A204.1 (cell line): ENCODE data around the gene RBMY1F.
"Not testable (repeated sequence)": the region's sequence is repeated elsewhere in the genome, so short reads cannot be mapped to it uniquely, and the experiment has no call there.

Experiments
- FAIRE-seq: peaks from 2 replicates; lab custom pipeline; 2012; peaks lifted over from hg19 to GRCh38; lab: Jason Lieb, UNC

The RBMY1F gene

DNA sequence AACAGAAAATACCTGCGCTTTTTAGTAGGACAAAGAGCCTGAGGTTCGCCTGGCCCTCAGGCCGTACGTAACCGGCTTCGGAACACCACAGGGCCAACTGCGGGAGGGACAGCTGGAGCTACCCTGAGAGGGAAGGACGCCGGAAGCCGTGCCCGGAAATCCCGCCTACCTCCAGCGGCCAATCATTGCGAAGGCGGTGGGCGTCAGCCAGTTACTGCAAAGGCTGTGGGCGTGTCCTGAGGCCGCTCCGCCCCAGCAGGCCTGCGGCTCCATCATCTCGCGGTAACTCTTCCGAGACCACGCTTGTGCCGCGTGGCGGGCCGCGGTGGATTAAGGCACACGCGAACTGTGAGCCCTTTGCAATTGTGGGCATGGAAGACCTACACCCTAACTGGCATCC is at the start of gene RBMY1F:
Gene RBMY1F (minus strand): TSS at position 101 of the 400 bp plus-strand sequence. CDS start 1,954 bp downstream, outside the sequence.
- FAIRE-seq = not testable (repeated sequence)

DNA sequence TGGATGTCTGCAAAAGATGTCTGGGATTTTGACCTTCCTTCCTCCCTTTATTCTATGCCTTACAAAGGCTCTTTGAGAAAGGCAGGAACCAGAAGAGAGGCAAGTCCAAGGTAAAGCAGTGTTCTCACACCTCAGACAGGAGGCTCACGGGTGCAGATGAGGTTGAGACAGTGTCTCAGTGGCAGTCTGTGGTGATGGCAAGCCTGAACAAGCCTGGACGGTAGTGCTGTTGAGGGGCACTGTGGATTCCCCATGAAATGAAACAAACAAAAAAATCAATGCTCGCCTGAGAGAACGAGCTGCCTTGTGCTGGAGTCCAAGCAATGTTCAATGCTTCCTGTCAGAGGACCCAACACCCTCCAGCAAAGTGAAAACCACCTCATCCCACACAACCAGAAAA is 31.6 kb downstream of the RBMY1F start:
- FAIRE-seq = not testable (repeated sequence)

DNA sequence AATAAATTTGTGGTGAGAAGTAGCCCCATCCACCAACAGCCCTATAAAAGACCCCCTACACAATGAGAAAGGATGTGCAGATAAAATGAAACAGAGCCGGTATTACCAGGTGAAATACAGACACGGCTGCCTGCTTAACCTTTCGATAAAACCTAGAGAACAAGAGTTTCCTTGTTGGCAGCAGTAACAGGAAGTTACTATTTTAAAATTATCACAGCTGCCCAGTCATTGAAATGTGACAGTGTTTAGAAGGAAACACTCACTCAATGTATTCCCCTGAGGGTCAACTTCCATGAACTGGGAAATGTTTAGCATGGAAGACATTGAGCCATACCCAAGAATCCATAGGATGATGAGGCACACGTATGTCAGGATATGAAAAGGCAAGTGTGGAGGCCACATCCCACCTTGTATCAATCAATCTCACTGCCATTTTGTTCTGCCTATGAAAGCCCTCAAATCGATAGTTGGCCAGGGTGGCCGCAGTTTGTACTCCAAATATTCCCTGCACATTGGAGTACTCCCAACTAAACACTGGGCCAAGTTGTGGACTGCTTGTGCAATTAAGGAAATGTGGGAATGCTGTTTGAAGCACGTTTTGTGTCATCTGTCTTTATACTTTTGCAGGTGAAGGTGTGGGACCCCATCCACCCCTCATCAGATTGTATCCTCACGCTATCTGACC is 41.6 kb downstream of the RBMY1F start:
- FAIRE-seq = not testable (repeated sequence)

DNA sequence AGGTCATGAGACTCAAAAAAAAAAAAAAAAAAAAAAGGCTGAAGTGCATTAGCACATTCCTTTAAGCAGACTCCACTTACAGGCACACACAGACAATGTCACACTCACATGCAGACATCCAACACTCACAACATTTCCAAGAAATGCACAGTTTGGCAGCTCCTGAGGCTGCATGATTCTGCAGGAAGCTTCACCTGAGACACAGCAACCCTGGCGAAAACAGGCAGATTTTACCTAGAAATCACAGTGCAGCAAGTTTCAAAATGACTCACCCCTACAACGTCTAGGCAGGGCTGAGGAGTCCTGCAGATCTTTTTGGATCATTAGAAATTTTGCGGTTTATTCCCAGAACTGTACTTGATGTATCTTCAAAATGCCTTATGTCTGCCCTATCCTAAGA is 48.0 kb downstream of the RBMY1F start:
- FAIRE-seq = not testable (repeated sequence)

DNA sequence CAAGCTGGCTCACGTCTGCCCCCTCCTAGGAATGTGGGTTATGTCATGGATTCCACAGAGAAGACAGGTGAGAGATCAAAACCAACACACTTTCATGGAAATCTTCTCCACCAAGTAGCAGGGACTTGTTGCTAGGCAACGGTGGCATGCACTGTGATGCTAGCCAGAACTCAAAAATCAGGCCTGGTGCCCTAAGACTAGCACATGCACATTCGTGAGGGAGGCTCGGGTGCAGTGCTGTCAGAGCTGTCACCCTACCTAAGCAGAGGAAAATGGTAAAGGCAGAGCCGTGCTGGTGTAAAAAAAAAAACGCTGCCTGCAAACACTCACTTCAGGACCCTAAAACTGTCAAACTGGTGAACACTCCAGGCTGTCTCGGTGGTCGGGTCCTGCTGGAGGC is 52.2 kb downstream of the RBMY1F start:
- FAIRE-seq = not testable (repeated sequence)
